Renal cortical epithelial cell (primary cell): ENCODE measurements around the gene RNF208. TPM values are rescaled to one million over a fixed set of nuclear protein-coding genes. Genes with fewer than 3 reads are reported as not detected.
"Not testable (repeated sequence)": the region's sequence is repeated elsewhere in the genome, so short reads cannot be mapped to it uniquely, and the experiment has no call there.

Experiments
- DNase-seq: peaks from one replicate; pipeline ENCODE4 v3.0.0-alpha.2; 2011; ENCODE audit warnings: low read depth
- total RNA-seq: library from RNA; depleted of rRNA; stranded (reverse); fragments of >200 nt; gene quantifications from 2 replicates; pipeline ENCODE4 v1.2.3, GENCODE V29; 2014

Gene RNF208
- total RNA-seq, result 1.2 TPM in 1 of 2 replicates, not detected in the other

GRCh38 chr9:137222190-137223077 lies at the start of gene RNF208:
RNF208 (minus strand) TSS chr9:137222240; CDS start chr9:137221212, 1,028 bp downstream.
- no peak for DNase-seq

GRCh38 chr9:137271696-137272076 lies 49.6 kb upstream of the RNF208 start:
- DNase-seq, result no peak

- DNase-seq, result no peak
Observed at GRCh38 chr9:137270929-137271695, 49.1 kb upstream of the RNF208 start.

GRCh38 chr9:137269231-137269772 lies 47.3 kb upstream of the RNF208 start:
- DNase-seq, result peak; percentile 33

GRCh38 chr9:137268538-137269201 lies 46.6 kb upstream of the RNF208 start:
- no peak for DNase-seq

GRCh38 chr9:137267933-137268355 lies 45.9 kb upstream of the RNF208 start:
- DNase-seq, result no peak

GRCh38 chr9:137266585-137267453 lies 44.8 kb upstream of the RNF208 start:
- no peak for DNase-seq

- DNase-seq, result no peak
Observed at GRCh38 chr9:137266162-137266527, 44.1 kb upstream of the RNF208 start.

GRCh38 chr9:137265496-137266161 lies 43.6 kb upstream of the RNF208 start:
- no peak for DNase-seq

GRCh38 chr9:137264067-137264466 lies 42.0 kb upstream of the RNF208 start:
- no peak for DNase-seq

GRCh38 chr9:137263506-137263905 lies 41.5 kb upstream of the RNF208 start:
- DNase-seq, result no peak

- DNase-seq, result no peak
Observed at GRCh38 chr9:137262909-137263285, 40.9 kb upstream of the RNF208 start.

- not testable (repeated sequence) for DNase-seq
Observed at GRCh38 chr9:137262173-137262908, 40.3 kb upstream of the RNF208 start.

GRCh38 chr9:137256856-137257255 lies 34.8 kb upstream of the RNF208 start:
- no peak for DNase-seq

- no peak for DNase-seq
Observed at GRCh38 chr9:137256362-137256761, 34.3 kb upstream of the RNF208 start.

- no peak for DNase-seq
Observed at GRCh38 chr9:137255448-137256114, 33.5 kb upstream of the RNF208 start.

GRCh38 chr9:137254624-137255447 lies 32.8 kb upstream of the RNF208 start, which contains the start of gene NELFB:
NELFB (plus strand) TSS chr9:137255327.
- peak; percentile 45 for DNase-seq
